ENCODE results near the gene ITPRIPL2. TPM values are rescaled to one million over a fixed set of nuclear protein-coding genes. Genes with fewer than 3 reads are reported as not detected.

Gene ITPRIPL2
- polyA plus RNA-seq, 1 donor from 2014 or later, result 4.7 TPM

GRCh38 chr16:19164285-19164684, 50.5 kb downstream of the ITPRIPL2 start:
- Mint-ChIP-seq H3K9me3 (peaks cover 4 to 7% (median 5%) of the 10 kb centered on the region in 3 donors), H3K36me3 (peaks cover 3% of the 10 kb centered on the region), H3K4me1 (peaks cover 0 to 1% (median 0%) of the 10 kb centered on the region in 3 donors), H3K27ac (no peak overlapping the region), H3K4me3 (no peak overlapping the region), H3K27me3 (peaks cover 2% of the 10 kb centered on the region)

DNA sequence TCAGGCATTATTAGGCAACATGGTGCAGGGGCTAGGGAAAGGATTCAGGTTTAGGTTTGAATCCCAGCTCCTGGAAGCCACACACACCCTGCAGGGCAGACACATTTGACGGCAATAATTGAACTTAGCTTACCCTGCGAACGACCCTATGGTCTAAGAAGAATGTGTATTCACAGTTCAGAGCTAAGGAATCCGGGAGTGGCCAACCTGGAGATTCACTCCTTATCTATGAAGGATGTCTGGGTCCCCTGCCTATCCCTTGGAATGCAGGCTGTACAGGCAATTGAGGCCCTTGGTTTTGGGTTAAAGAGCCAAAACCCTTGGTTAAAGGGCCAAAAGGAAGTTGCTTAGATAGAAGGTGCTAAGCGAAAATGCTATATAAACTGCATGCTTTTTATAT, 51.3 kb downstream of the ITPRIPL2 start:
- H3K4me1 Mint-ChIP-seq, result peaks cover 6 to 7% (median 6%) of the 10 kb centered on the region in 3 donors
- H3K27ac Mint-ChIP-seq, result no peak overlapping the region
- H3K4me3 Mint-ChIP-seq, result no peak overlapping the region
- peaks cover 4% of the 10 kb centered on the region for H3K27me3 Mint-ChIP-seq
- peaks cover 4 to 7% (median 5%) of the 10 kb centered on the region in 3 donors for H3K9me3 Mint-ChIP-seq
- H3K36me3 Mint-ChIP-seq, result peaks cover 3% of the 10 kb centered on the region

GRCh38 chr16:19166500-19166899, 52.7 kb downstream of the ITPRIPL2 start:
- Mint-ChIP-seq H3K27me3 (peaks cover 4% of the 10 kb centered on the region), H3K9me3 (peaks cover 4 to 7% (median 5%) of the 10 kb centered on the region in 3 donors), H3K27ac (no peak overlapping the region), H3K4me3 (no peak overlapping the region), H3K4me1 (peaks cover 6 to 10% (median 8%) of the 10 kb centered on the region in 3 donors), H3K36me3 (peaks cover 3% of the 10 kb centered on the region)

- peaks cover 4 to 7% (median 5%) of the 10 kb centered on the region in 3 donors for H3K9me3 Mint-ChIP-seq
- peaks cover 10 to 20% (median 19%) of the 10 kb centered on the region in 3 donors for H3K4me1 Mint-ChIP-seq
- peak within 1 kb of the TSS; percentile 66 to 92 (median 84) for H3K4me3 Mint-ChIP-seq
- peaks cover 6% of the 10 kb centered on the region for H3K36me3 Mint-ChIP-seq
- no peak within 1 kb of the TSS for H3K27ac Mint-ChIP-seq
- H3K27me3 Mint-ChIP-seq, result peaks cover 5% of the 10 kb centered on the region
Measured at GRCh38 chr16:19167710-19168370, 54.1 kb downstream of the ITPRIPL2 start, which contains the start of gene SYT17. Gene SYT17 (plus strand): TSS chr16:19168240. CDS start chr16:19168647, 407 bp downstream.

DNA sequence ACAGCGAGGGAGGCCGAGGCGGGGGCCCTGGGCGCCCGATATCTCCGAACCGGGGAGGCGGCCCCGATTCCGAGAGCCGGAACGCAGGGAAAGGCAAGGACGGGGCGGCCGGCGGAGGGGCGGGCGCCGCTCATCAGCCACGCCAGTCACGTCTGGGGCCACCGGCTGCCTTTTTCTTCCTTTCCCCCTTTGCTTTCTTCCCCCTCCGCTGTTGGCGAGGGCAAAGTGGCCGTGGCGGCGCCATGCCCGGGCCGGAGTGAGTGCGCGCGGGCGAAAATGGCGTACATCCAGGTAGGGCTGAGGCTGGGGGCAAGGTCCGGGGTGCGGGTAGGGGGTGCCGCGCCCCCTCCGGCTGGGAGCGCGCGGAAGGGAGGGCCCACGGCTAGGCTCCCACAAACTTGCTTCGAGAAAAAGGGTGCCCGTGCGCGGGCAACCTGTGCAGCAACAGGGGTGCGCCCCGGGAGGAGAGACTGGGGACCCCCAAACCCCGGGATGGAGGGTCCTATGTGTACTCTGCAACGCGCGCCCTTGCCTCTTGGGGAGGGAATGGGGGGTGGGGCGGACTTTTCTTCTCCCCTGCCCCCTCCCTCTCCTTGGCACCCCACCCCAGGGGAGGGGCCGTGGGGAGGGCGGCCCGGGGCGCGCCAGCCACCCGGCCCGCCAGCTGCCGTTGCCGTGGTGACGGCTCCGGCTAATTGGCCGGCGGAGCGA, 54.8 kb downstream of the ITPRIPL2 start:
- Mint-ChIP-seq H3K36me3 (peaks cover 3% of the 10 kb centered on the region), H3K27me3 (peaks cover 6% of the 10 kb centered on the region), H3K27ac (no peak overlapping the region), H3K9me3 (peaks cover 0 to under 1% (median 0%) of the 10 kb centered on the region in 3 donors), H3K4me3 (peak overlapping the region; percentile 65 to 92 (median 72)), H3K4me1 (peaks cover 12 to 24% (median 24%) of the 10 kb centered on the region in 3 donors)

DNA sequence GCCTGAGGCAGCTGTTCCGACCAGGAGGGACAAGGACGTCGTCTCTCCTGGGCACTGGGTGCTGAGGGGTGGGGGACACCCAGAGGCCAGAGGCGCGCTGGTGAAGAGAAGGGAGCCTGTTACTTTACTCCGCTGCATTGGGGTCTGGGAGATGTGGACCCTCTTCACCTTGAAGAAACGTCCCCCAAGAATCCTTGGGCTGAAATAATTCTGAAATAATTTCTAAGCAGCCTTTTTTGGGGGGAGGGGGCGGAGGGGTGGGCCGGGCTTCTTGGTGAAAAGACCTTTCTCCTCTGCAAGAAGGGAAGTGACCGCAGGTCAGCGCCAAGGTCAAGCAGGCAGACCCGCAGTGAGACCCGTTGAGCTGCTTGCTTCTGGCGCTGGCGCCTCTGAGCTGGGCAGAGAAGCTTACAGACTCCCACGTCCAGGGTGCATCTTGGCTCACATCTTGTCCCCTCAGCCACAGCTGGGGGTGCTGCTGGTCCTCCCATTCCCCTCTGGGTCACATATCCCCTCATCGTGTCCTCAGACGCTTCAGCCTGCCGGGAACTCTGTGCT, 55.4 kb downstream of the ITPRIPL2 start:
- Mint-ChIP-seq H3K9me3 (no peaks in the 10 kb centered on the region), H3K27me3 (peaks cover 9% of the 10 kb centered on the region), H3K27ac (peak overlapping the region in 1 of 3 donors; percentile 36), H3K36me3 (peaks cover 3% of the 10 kb centered on the region), H3K4me3 (peak overlapping the region in 3 of 4 donors; percentile 42 to 86 (median 65)), H3K4me1 (peaks cover 15 to 31% (median 29%) of the 10 kb centered on the region in 3 donors)

- Mint-ChIP-seq H3K27me3 (peaks cover 9% of the 10 kb centered on the region), H3K36me3 (peaks cover 3% of the 10 kb centered on the region), H3K4me3 (peak overlapping the region; percentile 33 to 86 (median 54)), H3K4me1 (peaks cover 16 to 35% (median 31%) of the 10 kb centered on the region in 3 donors), H3K27ac (no peak overlapping the region), H3K9me3 (no peaks in the 10 kb centered on the region)
Measured at GRCh38 chr16:19170043-19170655, 56.4 kb downstream of the ITPRIPL2 start.

Other genes with a start within 250 kb of the ITPRIPL2 start
- gene SMG1, start 187.6 kb upstream of the ITPRIPL2 start, polyA plus RNA-seq, result 17.2 TPM
- not detected for gene TMC7, start 130.0 kb upstream of the ITPRIPL2 start, polyA plus RNA-seq
- 15.4 TPM for gene COQ7, start 46.4 kb upstream of the ITPRIPL2 start, polyA plus RNA-seq
- 3.2 TPM for gene SYT17, start 54.3 kb downstream of the ITPRIPL2 start, polyA plus RNA-seq
- gene CLEC19A, start 171.8 kb downstream of the ITPRIPL2 start, polyA plus RNA-seq, result not detected

All from IgD-negative memory B cell (primary cell).